8988T (cell line): Measurements from ENCODE around the gene CILP2.
A peak's percentile ranks its signal among the peaks of the same experiment; 100 is the strongest.

ENCODE experiments used
- DNase-seq: peaks from one replicate; pipeline ENCODE4 v3.0.0; 2011

Gene CILP2

GRCh38 chr19:19529783-19530422 is 8.2 kb upstream of the CILP2 start:
- DNase-seq = no peak

- no peak for DNase-seq
These were observed 7.7 kb upstream of the CILP2 start for GRCh38 chr19:19530423-19530804.

DNA sequence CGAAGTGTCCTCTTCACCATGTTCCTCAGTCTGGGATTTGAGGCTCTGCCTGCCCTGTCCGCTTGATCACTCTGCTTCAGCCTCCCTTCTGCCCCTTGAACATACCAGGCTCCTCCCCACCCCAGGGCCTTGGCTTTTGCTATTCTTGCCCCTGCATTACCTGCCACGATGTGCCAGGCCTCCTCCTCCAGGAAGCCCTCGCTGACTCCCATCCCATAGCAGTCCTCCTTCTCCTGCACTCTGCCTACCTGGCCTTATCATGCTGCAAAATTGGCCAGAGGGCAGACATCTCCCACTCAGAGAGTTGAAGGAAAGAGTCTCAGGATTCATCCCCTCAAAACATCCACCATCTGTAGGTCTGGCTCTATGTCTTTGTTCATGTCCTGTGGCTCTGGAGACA is 7.2 kb upstream of the CILP2 start:
- DNase-seq = no peak

GRCh38 chr19:19531951-19532805 is 5.9 kb upstream of the CILP2 start:
- DNase-seq = peak; percentile 97

DNA sequence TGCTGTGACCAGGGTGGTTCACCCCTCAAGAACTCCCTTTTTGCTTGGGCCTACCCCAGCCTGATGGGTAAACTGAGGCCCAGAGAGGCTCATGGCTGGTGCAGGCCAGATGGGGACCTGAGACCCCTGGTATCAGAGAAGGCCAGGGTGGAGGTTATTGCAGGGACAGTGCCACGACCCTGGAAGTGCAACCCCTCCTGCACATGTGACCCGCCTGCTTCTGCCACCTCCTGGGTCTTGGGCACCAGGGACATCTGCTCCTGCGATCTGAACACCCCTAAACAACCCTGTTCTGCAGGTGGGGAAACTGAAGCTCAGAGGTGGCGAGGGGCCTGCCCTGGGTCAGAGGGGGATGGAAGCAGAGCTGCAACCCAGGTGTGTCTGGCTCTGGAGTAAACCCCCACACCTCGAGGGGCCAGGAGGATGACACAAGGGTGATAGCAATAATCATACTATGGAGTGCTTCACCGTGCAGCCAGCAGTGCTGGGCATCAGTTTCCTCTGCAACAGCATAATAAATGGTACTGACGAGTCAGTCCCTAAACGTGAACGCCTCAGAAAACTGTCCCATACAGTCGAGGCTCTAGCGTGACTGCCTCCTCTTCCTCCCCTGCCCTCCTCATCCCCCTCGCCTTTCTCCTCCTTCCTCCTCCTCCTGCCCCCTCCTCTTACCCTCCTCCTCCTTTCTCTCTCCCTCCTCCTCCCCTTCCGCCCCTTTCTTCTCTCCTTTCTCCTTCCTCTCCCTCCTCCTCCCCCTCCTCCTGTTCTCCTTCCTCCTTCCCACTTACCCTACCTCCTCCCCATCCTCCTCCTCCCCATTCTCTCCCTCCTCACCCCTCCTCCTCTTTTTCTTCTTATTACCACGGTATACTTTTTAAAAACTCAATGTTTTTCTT is 5.0 kb upstream of the CILP2 start:
- no peak for DNase-seq

DNA sequence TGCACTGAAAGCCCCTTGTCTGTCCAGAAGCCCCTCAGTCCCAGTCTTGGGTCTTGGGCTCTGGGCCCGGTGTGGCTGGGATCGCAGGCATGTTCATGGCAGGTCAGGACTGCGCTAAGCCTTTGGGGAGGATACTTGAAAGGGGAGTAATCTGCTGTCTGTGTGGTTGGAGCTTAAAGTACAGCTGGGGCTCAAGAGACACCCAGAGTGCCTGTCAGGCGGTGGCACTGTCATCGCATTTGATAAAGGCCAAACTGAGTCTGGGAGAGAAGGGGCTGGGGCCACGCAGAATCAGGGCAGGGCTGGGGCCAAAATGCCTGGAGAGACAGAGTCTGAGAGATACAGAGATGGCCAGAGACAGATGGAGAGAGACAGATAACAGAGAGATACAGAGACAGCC is 4.2 kb upstream of the CILP2 start:
- no peak for DNase-seq

DNA sequence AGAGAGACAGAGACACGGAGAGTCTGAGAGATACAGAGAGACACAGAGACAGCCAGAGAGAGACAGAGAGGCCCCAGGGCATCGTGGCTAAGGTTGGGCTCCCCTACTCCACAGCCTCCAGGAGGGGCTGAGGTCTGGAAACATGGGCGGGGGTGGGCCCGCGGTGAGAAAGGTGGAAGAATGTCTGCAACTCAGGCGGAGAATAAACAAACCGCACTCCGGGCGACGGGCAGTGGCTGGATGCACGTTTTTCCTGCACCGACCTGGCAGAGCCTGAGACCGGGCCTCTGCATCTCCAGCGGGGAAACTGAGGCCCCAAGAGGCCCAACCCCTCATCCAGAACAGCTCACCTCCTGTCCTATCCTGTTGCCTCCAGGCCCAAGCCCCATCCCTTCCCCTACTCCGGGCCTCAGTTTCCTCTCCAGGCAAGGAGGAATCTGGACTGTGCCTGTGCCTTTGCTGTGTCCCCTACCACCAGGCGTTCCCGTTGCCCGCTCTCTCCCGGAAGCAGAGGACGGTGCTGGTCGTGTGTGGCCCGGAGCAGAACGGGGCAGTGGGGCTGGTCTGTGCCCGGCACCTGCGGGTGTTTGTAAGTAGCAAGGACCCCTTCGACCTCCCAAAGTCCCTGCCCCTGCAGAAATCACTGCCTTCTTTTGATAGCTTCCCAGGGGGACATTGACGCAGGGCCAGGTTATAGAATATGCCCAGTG is 3.4 kb upstream of the CILP2 start:
- DNase-seq = no peak

DNA sequence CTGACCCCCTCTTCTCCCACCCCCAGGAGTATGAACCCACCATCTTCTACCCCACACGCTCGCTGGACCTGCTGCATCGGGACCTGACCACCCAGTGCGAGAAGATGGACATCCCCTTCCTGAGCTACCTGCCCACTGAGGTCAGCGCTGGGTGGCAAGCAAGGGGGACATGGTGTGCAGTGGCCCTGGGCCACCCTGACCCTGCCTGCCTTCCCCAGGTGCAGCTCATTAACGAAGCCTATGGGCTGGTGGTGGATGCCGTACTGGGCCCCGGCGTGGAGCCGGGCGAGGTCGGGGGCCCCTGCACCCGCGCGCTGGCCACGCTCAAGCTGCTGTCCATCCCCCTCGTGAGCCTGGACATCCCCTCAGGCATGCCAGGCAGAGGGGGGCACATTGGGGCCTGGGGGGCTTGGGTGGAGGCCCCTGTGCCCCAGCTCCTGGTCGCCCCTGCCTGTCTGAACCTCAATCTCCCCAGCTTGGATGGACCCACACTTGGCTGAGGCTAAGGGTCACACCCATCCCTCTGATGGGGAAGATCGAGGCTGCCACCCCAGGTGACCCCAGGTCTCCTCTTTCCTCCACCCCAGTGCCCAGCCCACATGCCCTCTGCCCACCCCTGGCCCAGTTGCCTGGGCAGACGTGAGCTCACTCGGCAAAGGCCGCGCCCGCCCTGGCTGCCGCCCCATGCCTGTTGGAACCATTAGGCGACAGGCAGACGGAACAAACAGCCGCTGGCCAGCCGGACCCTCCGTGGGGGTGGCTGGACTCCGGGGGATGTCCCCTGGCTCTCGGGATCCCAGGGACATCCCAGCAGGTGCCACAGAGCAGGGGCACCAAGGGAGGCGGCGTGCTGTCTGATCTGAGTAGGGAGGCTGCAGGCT is 2.5 kb upstream of the CILP2 start:
- DNase-seq = no peak

GRCh38 chr19:19537075-19538048 is 703 bp upstream of the CILP2 start:
- DNase-seq = no peak

DNA sequence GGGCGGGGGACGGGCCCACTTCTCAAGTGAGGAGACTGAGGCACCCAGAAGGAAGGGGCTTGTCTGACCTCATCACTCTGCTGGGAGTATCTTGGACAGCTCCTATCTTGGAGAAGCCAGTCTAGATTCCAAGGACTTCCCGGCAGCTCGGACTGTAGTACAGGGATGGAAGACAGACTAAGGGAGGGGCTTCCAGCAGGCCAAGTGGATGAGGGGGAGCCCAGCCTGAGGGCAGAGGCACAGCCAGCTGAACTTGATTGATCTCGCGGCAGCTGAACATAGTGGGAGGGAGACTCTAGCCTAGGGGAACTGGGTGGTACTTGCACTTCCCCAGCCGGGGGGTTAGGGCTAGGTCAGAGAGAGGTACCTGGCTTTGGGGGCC is 711 bp downstream of the CILP2 start:
- no peak for DNase-seq

GRCh38 chr19:19539698-19540063 is 1.6 kb downstream of the CILP2 start:
- DNase-seq = no peak

DNA sequence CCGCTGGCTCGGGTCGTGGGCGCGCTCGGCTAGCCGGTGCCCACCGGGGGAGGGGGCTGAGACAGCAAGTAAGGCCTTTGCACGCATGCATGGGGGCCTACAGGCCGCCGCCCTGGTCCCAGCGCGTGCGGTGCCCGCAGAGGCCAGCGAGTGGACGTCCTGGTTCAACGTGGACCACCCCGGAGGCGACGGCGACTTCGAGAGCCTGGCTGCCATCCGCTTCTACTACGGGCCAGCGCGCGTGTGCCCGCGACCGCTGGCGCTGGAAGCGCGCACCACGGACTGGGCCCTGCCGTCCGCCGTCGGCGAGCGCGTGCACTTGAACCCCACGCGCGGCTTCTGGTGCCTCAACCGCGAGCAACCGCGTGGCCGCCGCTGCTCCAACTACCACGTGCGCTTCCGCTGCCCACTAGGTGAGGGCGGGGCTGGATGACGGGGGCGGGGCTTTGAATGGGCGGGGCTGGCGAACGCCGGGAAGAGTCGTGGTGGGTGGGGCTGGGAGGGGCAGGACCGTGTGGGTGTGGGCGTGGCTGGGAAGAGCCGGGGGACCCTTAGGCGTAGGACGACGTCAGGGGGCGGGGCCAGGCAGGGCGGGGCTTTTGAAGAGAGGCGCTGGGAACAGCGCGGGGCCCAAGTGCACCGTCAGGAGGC is 2.1 kb downstream of the CILP2 start:
- no peak for DNase-seq

DNA sequence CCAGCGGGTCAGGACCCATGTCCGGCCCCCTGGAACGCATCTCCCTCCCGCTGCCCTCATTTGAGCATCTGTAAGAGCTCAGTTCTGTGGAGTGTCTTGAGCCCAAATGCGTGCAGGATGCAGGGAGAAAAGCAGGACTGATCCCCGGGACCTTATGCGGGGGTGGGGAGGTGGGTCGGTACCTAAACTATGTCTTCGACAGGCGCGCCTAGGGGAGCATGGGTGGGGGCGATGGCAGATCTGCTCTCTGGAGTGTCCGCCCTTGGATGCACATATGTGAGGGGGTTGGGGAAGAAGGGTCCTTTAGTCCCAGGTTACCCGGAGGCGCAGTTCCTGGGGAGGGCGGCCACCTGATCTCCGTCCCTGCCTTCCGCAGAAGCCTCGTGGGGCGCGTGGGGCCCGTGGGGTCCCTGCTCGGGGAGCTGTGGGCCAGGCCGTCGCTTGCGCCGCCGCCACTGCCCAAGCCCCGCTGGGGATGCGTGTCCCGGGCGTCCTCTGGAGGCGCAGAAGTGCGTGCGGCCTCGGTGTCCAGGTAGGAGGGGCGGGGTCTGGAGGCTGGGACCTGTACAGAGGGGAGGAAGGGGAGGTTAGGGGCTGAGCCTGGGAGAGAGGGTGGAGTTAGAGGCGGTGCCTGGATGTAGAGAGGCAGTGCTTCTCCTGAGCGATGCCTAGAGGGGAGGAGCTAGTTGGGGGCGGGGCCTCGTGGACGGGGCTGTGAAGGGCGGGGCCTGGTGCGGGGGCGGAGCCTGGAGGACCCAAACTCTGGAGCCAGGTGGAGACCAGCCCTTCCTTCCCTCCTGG is 2.9 kb downstream of the CILP2 start:
- peak; percentile 93 for DNase-seq

DNA sequence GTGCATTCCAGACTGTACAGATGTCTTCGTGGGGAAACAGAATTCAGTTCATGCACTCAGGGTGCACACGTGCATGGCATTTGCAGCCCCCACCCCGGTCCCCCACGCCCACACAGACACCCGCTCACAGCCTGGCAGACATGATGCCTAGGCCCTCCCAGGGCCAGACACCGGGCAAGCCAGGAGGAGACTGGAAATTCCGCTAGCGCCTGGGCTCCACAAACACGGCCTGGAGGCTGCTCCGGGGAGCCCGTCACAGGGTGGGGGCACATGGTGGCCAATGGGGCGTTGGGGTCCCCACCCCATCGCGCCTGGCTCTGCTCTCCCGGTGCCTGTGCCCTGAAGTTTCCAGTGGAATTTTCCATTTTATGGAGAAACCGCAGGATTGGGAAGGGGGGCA is 3.6 kb downstream of the CILP2 start:
- DNase-seq = no peak

DNA sequence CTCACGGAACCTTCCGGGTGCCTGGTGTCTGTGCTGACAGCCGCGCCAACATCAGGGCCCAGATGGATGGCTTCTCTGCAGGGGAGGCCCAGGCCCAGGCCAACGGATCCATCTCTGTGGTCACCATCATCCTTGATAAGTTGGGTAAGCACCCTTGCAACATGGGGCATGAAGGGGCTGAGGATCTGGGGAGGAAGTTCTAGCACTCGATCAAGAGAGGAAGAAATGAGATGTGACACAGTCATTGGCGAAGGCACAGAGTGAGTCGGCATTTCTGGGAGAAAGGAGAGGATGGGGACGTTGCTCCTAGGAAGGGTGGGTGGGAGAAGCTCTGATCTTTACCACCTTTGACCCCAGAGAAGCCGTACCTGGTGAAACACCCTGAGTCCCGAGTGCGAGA is 4.4 kb downstream of the CILP2 start:
- DNase-seq = no peak

DNA sequence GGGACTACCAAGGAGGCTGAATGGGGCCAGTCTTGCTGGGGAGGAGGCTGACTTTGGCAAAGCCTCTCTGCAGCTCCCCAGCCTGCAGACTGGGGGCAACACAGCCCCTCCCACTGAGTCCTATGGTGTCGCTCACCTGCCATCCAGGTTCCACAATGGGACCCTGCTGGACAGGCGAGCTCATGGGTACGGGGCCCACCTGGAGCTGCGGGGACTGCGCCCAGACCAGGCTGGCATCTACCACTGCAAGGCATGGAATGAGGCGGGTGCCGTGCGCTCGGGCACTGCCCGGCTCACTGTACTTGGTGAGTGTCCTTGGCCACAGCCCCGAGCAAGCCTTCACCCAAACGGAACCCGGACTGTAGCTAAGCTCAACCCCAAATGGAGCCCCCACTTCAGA is 5.0 kb downstream of the CILP2 start:
- DNase-seq = no peak

- DNase-seq = no peak
These were observed 5.6 kb downstream of the CILP2 start for GRCh38 chr19:19543640-19544039.

DNA sequence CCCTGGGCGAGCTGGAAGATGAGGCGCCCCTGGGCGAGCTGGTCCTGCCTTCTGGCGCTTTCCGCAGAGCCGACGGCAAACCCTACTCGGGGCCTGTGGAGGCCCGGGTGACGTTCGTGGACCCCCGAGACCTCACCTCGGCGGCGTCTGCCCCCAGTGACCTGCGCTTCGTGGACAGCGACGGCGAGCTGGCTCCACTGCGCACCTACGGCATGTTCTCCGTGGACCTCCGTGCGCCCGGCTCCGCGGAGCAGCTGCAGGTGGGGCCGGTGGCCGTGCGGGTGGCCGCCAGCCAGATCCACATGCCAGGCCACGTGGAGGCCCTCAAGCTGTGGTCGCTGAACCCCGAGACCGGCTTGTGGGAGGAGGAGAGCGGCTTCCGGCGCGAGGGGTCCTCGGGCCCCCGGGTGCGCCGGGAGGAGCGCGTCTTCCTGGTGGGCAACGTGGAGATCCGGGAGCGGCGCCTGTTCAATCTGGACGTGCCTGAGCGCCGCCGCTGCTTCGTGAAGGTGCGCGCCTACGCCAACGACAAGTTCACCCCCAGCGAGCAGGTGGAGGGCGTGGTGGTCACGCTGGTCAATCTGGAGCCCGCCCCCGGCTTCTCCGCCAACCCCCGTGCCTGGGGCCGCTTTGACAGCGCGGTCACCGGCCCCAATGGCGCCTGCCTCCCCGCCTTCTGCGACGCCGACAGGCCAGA is 6.3 kb downstream of the CILP2 start:
- no peak for DNase-seq
